Activated T-cell treated with anti-CD3 and anti-CD28 coated beads for 48 hours (primary cell): ENCODE results near the gene STK17A.
"Not testable (repeated sequence)": the region's sequence is repeated elsewhere in the genome, so short reads cannot be mapped to it uniquely, and the experiment has no call there.

ENCODE experiments used
- DNase-seq: peaks from one replicate; pipeline ENCODE4 v3.0.0-alpha.2; 2020; ENCODE audit warnings: low read depth

STK17A gene

GRCh38 chr7:43600056-43600455 lies 17.1 kb downstream of the STK17A start:
- DNase-seq, result no peak

DNA sequence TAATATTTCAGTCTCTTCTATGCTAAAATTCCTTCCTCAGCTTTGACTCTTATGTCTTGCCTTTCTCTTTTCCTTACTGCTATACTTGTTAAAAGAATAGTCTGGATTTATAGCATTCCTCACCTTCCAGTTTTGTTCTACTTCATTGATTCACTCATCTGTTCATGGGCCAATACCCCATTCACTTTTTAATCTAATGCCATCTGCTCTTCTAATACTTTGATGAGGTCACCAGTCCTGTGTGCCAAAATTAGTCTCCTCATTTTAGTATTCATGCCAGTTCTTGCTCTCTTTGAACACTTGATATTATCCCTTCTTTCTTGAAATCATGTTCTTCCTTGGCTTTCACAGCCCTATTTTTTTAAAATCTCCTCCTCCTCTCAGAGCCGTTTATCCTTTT lies 19.3 kb downstream of the STK17A start:
- no peak for DNase-seq

- no peak for DNase-seq
Measured at GRCh38 chr7:43604251-43604650, 21.3 kb downstream of the STK17A start.

GRCh38 chr7:43609097-43609496 lies 26.2 kb downstream of the STK17A start:
- DNase-seq, result no peak

- DNase-seq, result no peak
Measured at GRCh38 chr7:43612128-43612527, 29.2 kb downstream of the STK17A start.

DNA sequence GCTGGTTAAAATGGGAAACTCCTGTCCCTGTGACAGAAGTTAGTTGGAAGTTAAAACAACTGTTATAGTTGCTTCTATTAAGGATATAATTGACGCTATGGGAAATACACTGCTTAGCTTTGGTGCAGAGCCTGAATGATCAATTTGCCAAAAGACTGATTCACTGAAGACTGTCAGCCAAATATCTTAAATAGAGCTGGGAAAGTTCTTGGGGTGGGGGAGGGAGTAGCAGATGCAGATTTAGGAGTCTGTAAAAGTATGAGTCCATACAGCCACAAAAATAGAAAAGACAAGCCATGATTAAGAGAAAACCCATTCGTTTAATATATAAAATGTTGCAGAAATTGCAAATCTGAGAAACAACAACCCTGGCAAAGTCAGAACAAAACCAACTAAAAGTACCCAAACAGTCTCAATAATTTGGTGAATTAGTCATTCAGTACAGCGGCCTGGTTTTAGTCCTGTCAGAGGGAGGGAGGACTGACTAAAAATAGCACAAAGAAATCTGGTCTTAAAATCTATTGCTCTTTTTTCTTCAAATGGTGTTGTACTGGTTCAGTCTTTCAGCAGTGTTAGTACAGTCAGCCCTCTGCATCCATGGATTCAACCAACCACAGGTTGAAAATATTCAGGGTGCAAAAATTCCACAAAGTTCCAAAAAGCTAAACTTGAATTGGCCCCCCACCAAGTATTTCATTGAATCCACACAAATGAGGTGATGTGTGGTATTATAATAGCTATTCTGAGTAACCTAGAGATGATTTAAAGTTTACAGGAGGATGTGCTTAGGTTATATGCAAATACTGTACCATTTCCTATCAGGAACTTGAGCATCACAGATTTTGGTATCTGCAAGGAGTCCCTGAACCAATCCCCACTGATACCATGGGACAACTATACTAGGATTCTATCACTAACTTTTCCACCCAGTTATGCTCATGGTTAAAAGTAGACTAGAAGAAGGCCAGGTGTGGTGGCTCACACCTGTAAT lies 30.0 kb downstream of the STK17A start:
- no peak for DNase-seq

DNA sequence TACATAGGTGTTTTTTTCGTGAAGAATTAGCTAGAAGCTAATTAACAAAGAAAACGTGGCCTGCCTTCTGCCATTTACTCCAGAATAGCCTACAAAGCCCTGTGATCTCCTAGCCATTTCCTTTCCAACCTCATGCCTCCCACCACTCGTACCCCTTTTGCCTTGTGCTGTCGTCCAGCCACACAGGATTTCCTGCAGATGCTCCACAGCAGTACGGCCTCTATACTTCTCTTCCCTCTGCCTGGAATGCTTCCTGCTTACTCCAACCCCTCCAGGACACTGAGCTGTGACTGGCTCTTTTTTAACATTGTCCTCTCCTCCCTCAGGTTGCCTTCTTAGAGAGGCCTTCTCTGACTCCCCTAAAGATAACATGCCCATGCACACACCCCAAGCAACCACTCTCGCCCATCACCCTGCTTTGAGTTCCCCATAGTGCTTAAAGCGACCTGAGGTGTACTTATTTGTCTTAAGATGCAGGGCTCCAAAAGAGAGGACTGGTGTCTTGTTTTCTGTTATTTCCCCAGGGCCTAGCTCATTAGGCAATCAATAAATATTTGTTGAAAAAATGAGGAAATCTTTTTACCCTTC lies 32.7 kb downstream of the STK17A start:
- DNase-seq, result no peak

GRCh38 chr7:43616977-43617376 lies 34.1 kb downstream of the STK17A start:
- no peak for DNase-seq

DNA sequence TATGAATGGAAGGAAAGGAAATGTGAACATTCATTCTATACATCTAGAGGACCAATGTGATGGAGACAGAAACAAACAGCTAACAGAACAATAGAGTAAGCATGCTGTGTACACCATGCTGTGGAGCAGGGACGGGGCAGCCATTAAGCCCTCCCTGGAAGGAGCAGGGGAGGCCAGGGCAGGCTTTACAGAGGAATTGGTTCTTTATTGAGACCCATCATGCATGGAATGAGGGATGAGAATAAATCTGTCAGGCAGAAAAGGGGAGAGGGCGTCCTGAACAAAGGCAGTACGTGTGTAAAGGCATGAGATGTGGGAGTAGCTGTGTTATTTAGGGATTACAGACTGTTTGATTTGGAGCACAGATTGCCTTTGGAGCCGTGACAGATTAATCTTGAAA lies 35.2 kb downstream of the STK17A start:
- no peak for DNase-seq

DNA sequence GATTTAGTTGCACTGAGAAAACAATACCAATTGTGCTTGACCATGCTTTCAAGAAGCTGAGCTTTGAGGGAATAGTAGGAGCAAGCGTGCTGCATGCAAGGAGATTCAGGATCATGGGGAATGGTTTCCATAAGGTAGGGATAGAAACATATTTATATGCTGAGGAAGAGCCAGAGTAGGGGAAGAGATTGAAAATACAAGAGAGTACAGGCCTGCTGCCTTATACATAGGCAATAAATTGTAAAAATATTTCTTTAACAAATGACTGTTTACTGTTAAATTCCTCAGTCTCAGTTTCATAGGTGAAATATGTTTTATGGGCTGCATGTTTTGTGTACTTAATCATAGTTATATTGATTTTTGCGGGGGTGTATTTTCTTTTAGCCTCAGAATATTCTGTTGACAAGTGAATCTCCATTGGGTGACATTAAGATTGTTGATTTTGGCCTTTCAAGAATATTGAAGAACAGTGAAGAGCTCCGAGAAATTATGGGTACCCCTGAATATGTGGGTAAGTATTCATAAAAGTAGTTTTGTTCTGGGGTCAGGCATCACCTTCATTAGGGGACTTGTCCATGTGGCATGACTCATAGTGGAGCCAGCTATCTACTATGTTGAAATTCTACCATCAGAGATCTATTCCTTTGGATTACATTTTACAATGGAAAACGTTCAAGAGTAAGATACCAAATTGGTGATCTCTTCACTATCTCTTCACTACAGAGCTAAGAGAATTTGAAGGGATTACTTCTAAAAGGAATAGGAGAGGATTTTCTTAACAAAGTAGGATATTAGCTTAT lies 36.5 kb downstream of the STK17A start:
- DNase-seq, result no peak

GRCh38 chr7:43621729-43622448 lies 39.0 kb downstream of the STK17A start:
- no peak for DNase-seq

GRCh38 chr7:43624156-43624555 lies 41.2 kb downstream of the STK17A start:
- no peak for DNase-seq

- no peak for DNase-seq
Measured at GRCh38 chr7:43625453-43625852, 42.5 kb downstream of the STK17A start.

- no peak for DNase-seq
Measured at GRCh38 chr7:43625980-43626379, 43.1 kb downstream of the STK17A start.

- no peak for DNase-seq
Measured at GRCh38 chr7:43626695-43627094, 43.8 kb downstream of the STK17A start.

GRCh38 chr7:43627798-43628197 lies 44.9 kb downstream of the STK17A start:
- DNase-seq, result not testable (repeated sequence)

- no peak for DNase-seq
Measured at GRCh38 chr7:43628431-43628830, 45.5 kb downstream of the STK17A start.

DNA sequence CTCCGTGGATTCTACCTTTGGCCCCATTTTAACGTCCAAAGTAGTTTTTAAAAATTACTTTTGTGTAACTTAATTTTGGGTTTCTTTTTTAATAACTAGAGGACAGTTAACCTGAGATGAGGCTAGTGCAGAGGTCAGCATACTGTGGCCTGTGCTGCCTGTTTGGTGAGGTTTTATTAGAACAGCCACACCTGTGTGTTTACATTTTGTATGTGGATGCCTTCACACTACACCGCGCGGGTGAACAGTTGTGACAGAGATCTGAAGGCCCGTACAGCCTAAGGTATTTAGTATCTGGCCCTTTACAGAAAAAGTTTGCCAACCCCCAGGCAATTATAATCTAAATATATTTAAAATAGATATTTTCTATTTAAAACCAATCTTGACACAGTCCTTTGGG lies 46.9 kb downstream of the STK17A start:
- no peak for DNase-seq

- DNase-seq, result no peak
Measured at GRCh38 chr7:43630482-43630881, 47.6 kb downstream of the STK17A start.

GRCh38 chr7:43631559-43631958 lies 48.7 kb downstream of the STK17A start:
- DNase-seq, result no peak

- DNase-seq, result no peak
Measured at GRCh38 chr7:43632746-43633145, 49.8 kb downstream of the STK17A start.

- DNase-seq, result no peak
Measured at GRCh38 chr7:43634384-43634783, 51.5 kb downstream of the STK17A start.
